CD4-positive, alpha-beta T cell treated with Interleukin-4 for 1 hour (primary cell): Measurements from ENCODE around the gene AKTIP.
"Not testable (repeated sequence)": the region's sequence is repeated elsewhere in the genome, so short reads cannot be mapped to it uniquely, and the experiment has no call there.

Experiments used
- DNase-seq, 2 donors: peaks; one replicate each; pipeline ENCODE4 v3.0.0-alpha.2; 2020 to 2022

AKTIP gene

DNA sequence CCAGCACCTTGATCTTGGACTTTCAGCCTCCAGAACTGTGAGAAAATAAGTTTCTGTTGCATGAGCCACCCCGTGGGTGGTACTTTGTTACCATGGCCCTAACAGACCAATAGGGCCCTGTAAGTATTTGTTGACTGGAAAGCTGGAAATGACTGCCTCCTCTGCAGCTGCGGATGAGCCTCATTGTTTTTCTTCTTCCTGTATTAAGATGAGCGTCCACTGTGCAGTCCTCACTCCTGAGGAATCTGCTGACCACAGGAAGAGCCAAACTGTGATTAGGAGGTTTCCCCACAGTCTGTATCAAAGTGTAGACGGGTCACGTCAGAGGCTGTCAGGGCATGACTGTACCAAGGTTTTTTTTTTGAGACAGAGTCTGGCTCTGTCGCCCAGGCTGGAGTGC lies 12.2 kb upstream of the AKTIP start:
- DNase-seq, result no peak

DNA sequence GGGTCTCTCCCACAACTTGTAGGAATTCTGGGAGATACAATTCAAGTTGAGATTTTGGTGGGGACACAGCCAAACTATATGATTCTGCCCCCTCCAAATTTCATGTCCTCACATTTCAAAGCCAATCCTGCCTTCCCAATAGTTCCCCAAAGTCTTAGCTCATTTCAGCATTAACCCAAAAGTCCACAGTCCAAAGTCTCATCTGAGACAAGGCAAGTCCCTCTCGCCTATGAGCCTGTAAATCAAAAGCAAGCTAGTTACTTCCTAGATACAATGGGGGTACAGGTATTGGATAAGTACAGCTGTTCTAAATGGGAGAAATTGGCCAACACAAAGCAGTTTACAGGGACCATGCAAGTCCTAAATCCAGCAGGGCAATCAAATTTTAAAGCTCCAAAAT lies 9.8 kb upstream of the AKTIP start:
- DNase-seq, result not testable (repeated sequence)

DNA sequence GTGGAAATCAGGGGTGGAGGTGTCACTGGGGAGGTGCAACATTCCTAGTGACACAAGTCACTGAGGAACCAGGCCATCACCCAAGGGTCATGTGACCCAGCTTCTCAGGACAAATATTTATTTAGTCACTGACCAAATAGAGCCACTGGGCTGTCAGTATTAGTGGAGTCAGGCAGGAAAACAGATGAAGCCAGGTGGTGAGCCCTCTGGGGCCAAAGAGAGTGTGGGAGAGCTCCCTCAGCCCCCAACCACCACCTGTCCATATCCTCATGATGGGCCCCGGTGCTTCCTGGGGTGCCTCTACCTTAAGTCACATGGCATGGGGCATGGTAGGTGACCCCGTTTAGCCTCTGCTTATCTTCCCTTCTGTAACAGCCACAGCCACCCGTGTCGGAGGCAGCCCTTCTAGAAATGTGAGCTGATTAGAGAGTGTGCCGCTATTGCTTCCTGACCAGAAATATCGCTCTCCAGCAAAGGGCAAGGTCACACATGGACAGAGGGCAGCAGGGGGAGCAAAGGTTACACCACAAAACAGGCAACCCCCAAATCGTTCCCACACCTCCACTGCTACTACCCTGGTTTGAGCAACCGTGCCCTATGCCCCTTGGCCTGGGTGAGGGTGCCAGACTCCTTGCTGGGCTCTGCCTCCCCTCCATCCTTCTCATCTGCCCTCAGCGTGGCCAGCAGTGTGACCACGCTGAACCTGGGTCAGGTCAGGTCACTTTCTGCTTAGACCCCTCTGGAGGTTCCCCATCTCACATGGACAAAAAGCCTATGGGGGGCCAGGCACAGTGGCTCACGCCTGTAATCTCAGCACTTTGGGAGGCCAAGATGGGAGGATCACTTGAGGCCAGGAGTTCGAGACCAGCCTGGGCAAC lies 8.6 kb upstream of the AKTIP start:
- no peak for DNase-seq

DNA sequence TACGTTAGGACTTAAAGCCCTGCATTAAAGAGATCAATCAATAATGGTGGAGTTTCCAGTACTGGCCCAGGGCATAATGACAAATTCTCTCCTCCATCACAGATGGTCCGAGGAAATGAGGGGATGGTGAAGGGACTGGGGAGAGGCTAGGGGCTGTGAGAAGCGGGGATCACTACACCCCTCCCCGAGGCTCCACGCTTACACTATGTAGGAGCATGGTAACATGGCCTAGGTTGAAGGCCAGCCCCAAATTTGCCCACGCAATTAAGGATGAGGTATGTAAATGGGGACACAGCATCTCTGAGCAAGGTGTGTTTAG lies 8.0 kb upstream of the AKTIP start:
- DNase-seq, result no peak

DNA sequence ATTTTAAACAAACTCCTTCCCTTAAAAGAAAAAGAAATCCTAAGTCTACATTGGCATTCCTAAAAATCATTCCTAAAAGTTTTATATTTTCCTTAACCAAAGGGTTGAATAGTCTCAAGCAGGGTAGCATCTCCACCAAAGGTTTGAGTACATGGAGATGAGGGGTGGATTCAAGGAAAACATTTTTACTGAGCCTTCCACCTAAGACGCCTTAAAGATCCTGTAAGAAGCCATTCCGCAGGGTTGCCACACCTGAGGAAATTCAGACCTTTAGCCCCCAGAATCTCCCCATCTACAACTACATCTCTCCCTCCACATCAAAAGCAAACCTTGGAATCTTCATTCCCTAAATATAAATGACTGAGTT lies 7.7 kb upstream of the AKTIP start:
- no peak for DNase-seq

DNA sequence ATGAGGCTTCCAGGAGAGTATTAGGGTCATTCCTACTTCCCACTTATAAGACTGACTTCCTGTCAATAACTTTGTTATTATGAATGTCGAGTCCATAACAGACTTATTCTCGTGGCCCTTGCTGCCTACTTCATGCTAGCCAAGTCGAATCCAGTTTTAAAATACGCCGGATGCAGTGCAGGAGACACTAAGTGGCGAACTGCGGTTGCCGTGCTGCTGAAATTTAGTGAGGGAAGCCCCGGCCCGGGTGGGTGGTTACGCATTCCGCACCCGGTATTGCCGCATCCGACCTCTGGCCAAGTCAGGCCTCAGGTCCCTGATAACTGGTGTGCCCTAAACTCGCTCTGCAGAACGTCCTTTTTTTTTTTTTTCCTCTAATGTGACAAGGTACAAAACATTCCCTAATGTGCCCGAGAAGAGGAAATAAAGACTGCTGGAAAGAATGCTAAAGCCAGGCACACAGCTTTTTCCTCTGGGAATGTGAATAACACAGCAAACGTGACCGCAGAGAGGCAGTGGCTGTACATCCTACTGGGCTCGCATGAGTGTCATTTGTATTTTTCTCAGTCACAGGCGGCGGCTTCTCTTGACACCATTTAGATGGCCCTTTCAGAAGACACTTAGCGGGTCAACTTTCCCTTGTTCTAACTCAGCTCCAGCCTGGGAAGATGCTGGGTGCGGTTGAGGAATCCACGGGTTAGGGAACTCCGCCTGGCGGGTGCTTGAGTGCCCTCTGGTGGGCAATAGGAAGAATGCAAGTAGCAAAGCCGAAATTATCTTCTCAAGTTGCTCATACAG lies 7.1 kb upstream of the AKTIP start:
- DNase-seq, result peak; percentile 61 to 70

DNA sequence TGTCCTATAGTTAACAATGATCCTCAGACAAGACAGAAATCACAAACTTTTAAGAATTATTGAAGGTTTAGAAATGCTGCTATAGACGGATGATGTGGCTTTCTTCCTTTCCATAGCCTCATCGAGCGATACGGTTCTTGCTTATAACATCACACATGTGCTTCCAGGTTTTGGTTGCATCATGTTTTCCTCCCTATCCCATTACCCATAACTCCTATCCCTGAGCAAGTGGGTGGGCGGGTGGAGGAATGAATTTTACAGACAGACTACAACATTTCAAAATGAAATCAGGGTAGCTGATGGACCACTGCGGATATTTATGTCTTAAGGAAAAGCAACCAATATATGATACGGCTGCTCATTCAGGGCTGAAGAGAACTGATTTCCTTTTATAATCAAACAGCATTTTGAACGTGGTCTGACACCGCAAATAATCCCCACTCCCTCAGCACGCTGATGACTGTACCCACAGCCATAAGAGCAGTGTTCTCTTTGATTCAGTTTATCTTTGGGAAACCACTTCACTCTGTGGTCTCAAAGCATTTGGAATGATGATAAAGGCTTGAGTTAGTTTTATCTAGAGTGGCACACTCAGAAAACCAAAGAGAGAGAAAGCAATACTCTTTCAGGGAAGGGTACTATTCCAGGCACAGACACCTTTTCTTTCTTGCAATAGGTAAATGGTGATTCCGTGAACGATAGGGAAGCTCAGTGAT lies 4.6 kb upstream of the AKTIP start:
- no peak for DNase-seq

DNA sequence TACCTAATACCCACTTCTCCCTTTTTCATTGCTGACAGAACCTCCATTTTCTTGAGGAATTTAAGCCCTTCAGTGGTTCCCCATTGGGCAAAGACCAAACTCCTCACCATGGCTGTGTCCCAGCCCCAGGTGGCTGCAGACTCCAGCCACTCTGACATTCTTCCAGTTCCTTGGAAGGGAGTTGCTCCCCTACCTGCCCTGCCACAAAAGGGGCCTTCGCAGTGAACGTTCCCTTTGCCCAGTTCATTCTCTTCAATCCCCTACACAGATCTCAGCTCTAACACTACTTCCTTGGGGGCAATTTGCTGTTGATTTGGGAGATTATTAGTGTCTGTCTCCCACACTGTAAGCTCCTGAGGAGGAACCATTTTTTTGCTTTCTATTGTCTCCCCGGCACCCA lies 3.2 kb upstream of the AKTIP start:
- DNase-seq, result no peak

DNA sequence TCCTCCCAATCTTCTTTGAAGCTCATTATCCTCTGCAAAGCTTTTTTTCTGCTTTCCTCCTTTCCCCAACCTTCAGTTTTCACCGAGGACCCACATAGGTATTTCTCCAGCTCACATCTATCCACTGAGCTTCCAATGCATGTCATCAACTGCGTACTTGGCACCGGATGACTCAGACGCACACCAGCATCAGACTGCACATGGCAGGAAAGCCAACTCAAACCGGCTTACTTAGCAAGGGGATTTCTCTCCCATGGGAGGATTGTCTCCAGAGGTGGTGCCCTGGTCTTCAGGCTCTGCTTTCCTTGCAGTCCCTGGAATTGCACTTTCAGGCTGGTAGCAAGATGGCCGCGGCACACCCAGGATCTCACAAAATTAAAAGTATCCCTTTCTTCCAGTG lies 1.7 kb upstream of the AKTIP start:
- peak in 1 of 2 donors; percentile 25 for DNase-seq

DNA sequence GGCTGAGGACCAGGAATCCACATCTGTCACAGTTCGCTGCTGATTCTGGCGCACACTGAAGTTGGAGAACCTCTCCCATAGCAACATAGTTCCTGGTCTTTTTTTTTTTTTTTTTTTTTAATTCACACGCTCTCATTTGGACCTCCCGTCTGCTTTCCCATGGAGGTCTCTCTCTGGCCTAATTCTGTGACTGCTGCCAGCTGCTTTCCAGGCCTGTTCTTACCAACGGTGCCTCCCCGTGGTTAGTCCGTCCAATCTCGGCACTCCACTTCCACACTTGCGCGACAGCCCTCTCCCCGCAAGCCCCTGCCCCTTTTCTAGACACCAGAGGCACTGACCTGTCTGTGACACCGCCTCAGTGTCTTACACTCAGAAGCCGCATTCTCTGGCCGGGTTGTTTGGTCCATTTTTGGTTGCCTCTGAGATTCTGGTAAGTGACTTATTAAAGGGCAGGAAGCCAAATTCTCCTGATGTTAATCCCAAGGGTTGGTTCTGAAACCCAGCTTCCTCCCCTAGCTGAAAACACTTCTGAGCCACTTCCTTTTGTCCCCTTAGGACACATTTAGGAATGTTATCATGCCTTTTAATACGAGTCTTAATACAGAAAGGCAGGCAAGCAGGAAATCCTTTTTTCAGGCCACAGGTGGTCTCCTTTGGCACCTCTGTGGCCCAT lies 1.1 kb upstream of the AKTIP start:
- DNase-seq, result peak; percentile 36

DNA sequence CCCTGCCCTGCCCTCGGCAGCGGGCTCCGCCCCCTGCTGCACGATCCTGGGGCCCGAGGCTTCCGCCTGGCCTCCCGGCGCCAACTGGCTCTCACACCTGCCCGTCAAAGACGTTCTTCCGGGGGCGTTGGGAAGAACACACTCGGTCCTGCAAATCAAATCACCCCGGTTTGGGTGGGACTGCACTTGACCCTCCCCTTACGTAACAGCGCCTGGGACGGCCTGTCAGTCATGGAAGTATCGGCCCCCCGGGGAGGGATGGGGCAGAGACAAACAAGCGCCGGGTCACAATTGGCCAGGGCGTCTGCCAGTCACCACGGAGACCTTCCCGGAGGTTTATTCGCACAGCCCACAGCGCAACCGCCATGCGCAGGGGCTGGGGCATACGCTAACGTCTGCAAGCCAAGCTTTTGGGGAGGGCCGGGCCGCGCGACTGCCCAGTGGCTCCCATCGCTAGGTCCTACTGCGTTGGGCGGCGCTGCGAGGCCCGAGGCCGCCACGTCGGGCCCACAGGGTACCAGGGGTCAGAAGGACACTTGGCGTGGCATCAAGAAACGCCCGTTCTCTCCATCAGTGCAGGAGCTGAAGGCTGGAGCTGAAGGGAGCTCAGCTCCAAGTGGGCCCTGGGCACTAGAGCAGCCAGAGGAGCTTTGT lies 388 bp upstream of the AKTIP start:
- DNase-seq, result peak; percentile 100

DNA sequence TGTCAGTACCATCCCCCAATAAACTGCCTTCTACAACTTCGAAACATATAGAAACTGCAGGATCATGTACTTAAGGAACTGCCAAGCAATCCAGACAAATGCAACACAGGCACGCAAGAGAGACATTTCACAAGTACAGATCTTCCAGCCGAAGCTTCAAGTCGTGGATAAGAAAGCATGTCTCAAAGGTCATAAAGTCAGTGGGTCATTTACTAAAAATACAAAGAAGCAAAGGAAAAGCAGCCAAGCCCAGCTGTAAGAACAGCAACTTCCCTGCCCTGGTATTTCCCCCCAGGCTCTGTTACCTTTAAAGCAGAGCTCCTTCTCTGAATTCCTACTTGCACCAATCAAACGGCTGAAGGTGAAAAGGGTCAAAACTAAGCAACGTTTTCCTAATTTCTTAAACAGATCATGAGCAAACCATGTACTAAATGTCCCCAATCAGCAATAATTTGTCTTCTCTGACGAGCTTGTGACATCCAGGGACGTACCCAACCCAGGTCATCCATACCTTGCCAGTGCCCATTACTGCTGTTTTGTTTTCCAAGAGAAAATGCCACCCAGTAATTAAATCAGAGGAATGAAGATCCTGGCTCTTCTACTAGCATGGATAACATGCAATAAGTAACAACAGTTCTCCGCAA lies 1.7 kb downstream of the AKTIP start:
- no peak for DNase-seq

DNA sequence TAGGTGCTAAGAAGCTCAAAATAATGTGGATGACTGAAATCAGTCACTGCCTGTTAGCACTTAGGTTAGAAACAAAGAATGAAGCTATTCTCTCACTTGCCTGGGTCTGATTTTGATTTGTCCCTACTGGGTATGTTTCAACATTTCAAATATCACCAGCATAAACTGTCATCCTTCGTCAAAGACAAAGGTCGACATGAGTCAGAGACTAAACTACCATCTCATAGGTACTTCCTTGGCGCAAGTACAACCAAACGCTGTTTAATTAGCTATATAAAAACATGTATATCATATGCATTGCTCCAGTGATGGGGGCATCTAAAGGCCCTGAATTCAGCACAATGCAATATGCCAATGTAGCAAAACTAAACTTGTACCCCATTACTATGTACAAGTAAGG lies 4.0 kb downstream of the AKTIP start:
- no peak for DNase-seq

DNA sequence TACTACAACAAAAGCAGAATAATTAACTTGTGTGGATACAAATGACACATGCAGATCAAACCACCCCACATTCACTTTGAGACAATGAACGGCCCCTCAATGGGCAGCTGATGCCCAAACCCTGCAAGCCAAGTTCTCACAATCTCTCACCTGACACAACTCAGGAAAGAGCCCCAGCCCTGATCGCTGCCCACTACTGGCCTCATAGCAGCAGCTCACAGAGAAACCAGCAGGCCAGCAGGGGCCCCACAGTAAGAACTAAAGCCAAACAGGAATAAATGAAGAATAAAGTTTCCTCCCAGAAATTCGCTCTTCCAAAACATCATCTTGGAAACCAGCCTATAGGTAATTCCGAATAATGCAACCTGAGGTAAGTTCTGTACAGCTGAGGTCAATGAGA lies 7.7 kb downstream of the AKTIP start:
- DNase-seq, result no peak

DNA sequence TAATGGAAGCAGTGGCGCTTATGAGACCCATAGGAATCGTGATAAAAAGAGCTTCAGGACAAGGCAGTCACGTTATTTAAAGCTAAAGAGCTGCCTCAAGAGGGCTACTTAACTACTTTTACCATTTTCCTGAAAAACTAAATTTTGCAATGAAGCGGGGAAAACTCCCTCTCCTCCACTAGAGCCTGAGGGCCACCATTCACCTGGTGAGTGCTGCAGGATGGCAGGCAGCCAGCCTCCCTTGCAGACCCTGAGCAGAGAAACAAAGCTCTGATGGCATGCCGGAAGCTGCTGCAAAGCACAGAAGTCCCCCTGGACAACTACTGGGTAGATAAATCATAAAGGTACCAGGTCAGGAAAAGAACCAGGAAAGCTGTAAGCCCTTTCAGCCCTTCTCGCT lies 8.4 kb downstream of the AKTIP start:
- DNase-seq, result no peak

DNA sequence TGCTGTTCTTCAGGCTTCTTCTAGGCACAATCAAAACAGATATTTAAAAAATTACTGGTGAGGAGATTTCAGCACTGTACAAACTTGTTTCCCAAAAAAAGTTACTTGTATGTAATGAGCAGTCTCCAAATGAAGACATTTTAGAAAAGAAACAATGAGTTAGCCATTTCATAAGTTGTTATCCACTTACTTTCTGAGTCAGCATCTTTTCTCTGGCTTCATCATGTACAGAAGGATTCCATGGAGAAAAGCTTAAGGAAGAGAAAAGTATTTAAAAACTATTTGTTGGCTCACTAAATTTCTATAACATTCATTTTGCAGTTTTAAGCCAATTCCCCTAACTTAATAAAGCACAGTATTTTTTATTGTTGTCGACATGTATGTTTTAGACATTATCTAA lies 10.5 kb downstream of the AKTIP start:
- no peak for DNase-seq

DNA sequence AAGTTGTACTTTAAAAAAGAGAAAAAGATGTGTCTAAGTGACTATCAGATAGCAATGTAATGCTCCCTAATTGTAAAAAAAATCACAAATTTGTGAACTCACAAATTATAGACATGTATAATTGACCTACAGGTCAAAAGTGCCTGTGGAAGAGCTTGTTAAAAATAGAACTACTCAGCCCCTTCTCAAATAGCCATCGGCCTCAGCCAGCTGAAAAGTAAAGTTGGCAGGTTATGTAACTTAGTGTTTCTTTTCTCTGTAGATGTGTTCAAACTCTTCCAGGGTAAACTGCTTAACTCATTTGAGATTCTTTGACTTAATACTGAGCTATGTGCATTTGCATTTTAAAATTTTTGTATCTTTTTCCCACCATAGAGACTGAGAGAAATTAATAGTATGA lies 13.3 kb downstream of the AKTIP start:
- DNase-seq, result no peak

DNA sequence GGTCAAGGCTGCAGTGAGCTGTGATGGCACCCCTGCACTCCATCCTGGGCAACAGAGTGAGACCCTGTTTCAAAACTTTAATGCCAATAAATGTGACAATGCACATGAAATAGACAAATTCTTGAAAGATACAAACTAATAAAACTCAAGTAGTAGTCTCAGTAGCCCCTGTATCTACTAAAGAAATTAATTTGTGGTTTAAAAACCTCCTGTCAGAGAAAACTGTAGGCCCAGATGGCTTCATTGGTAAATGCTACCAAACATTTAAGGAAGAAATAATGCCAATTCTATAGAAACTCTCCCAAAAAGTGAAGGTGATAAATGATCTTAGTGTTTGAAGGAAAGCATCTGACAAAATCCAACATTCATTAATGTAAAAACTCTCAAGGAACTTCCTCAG lies 16.8 kb downstream of the AKTIP start:
- DNase-seq, result peak in 1 of 2 donors; percentile 21

DNA sequence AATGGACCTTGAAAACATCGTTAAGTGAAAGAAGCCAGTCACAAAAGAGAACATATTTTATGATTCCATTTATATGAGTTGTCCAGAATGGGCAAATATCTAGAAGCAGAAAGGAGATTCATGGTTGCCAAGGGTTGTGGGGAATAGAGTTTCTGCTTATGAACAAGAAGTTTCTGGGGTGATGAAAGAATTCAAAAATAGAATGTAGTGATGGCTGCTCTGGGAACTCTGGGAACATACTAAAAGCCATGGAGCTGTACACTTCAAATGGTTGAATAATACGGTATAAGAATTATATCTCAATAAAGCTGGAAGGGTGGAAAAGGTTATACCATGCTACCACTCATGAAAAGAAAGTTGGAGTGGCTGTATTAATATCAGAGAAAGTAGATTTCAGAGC lies 18.5 kb downstream of the AKTIP start:
- DNase-seq, result no peak

DNA sequence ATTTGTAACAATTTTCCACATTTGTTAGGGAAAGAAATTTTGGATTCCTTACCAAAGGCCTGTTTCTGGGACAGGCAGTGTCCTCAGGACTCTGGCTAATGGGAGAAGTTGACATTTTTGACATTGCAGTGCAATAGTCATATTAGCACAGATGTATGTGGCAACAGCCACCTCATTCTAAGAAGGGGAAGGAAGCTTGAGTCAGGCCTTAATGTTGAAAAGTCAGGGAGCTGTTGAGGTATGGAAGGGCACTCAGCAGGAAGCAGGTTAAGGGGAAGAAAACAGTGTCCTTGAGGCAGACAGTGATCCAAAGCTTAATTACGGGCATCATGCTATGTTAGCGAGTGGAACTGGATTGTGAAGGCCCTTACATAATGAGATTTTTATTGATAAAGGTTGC lies 20.9 kb downstream of the AKTIP start:
- peak in 1 of 2 donors; percentile 30 for DNase-seq

DNA sequence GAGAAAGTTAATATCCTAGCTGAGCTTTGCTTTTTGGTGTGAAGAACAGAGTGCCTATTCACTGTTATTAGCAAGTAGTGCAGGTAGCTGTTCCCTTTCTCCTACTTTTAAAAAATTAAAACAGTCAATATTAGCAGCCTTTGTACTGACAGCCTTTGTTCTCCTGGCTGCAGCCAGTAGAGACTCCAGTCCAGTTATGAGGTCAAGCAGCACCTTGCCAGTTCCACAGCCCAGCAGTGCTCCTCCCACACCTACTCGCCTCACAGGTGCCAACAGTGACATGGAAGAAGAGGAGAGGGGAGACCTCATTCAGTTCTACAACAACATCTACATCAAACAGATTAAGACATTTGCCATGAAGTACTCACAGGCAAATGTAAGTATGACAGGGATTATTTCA lies 22.6 kb downstream of the AKTIP start:
- DNase-seq, result no peak

DNA sequence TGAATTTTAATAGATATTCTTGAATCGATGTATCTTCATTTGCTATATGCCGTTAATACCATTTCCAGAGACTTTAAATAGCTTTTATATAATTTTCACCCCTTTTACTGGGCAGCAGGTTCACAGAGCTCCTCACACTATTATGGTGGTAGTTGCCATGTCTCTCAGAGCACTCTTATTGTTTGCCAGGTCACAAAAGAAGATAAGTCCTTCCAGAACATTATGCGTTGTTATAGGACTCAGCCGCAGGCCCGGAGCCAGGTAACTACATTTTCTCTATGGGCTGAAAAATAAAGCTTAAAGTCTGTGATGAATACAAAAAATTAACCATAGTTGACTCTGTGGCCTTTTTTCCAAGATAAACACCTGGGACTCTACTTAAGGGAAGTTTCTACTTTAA lies 24.0 kb downstream of the AKTIP start:
- no peak for DNase-seq
